OCI-LY1 (cell line): ENCODE data around the gene LGALS14.

ENCODE experiments used
- H2AFZ ChIP-seq: fragments of 200-600 bp; sonication (generic), shearing (Covaris generic); 2 replicates; pipeline ENCODE4 v1.6.0; 2014; ENCODE audit warnings: antibody characterized with exemption, mild to moderate bottlenecking, low read length
- H3F3A ChIP-seq: fragments of 200-600 bp; sonication (generic), shearing (Covaris generic); 2 replicates; pipeline ENCODE4 v1.6.0; 2014; ENCODE audit warnings: mild to moderate bottlenecking, antibody characterized with exemption, low read length, moderate library complexity; ENCODE audit not compliant: insufficient read depth
- H3K27ac ChIP-seq: fragments of 200-600 bp; sonication (generic); 2 replicates; pipeline ENCODE4 v1.5.1; 2014; ENCODE audit warnings: low read length, mixed run types, mild to moderate bottlenecking, low read depth; ENCODE audit not compliant: poor library complexity, severe bottlenecking
- H3K27me3 ChIP-seq: fragments of 200-600 bp; sonication (generic); 2 replicates; pipeline ENCODE4 v1.6.0; 2014; ENCODE audit warnings: antibody characterized with exemption, mild to moderate bottlenecking, low read length, moderate library complexity; ENCODE audit not compliant: insufficient read depth
- H3K36me3 ChIP-seq: fragments of 200-600 bp; sonication (generic); 2 replicates; pipeline ENCODE4 v1.6.1; 2014; ENCODE audit warnings: mild to moderate bottlenecking, antibody characterized with exemption, low read length, moderate library complexity, mixed read lengths; ENCODE audit not compliant: insufficient read depth
- H3K4me1 ChIP-seq: fragments of 200-600 bp; sonication (generic); 2 replicates; pipeline ENCODE4 v1.5.1; 2014; ENCODE audit warnings: mild to moderate bottlenecking, low read length, moderate library complexity; ENCODE audit not compliant: insufficient read depth, severe bottlenecking
- H3K4me2 ChIP-seq: fragments of 200-600 bp; sonication (generic), shearing (Covaris generic); 2 replicates; pipeline ENCODE4 v1.6.1; 2014; ENCODE audit warnings: low read length
- H3K4me3 ChIP-seq: fragments of 200-600 bp; sonication (generic); 2 replicates; pipeline ENCODE4 v1.5.1; 2014; ENCODE audit warnings: low read length, low read depth, mild to moderate bottlenecking, mixed read lengths; ENCODE audit not compliant: poor library complexity, severe bottlenecking
- H3K79me2 ChIP-seq: fragments of 200-600 bp; shearing (Covaris generic); 2 replicates; pipeline ENCODE4 v1.6.1; 2016; ENCODE audit warnings: mixed run types, low read length, mixed read lengths; ENCODE audit not compliant: insufficient read depth
- H3K9ac ChIP-seq: fragments of 200-600 bp; sonication (generic), shearing (Covaris generic); 2 replicates; pipeline ENCODE4 v1.6.1; 2014; ENCODE audit warnings: mild to moderate bottlenecking, low read length, mixed read lengths
- H3K9me2 ChIP-seq: fragments of 200-600 bp; sonication (generic), shearing (Covaris generic); 2 replicates; pipeline ENCODE4 v1.6.1; 2014; ENCODE audit warnings: low read depth, mild to moderate bottlenecking, low read length, mixed read lengths
- H3K9me3 ChIP-seq: fragments of 200-600 bp; shearing (Covaris generic); 2 replicates; pipeline ENCODE4 v1.6.1; 2014; ENCODE audit warnings: low read length, mixed read lengths
- H4K20me1 ChIP-seq: fragments of 200-600 bp; sonication (generic), shearing (Covaris generic); 2 replicates; pipeline ENCODE4 v1.6.0; 2016; ENCODE audit warnings: mild to moderate bottlenecking, low read length; ENCODE audit not compliant: insufficient read depth
- EZH2 ChIP-seq: fragments of 200-600 bp; sonication (generic), shearing (Covaris generic); IDR thresholded peaks from 2 replicates; pipeline ENCODE4 v1.8.0; 2017; ENCODE audit warnings: borderline replicate concordance, mixed run types, mild to moderate bottlenecking, antibody characterized with exemption, low read length, moderate library complexity, mixed read lengths
- TF ChIP-seq, protein P1 (sequence below): fragments of 200-600 bp; sonication (generic), shearing (Covaris generic); IDR thresholded peaks from 2 replicates; pipeline ENCODE4 v1.5.1; 2017; ENCODE audit warnings: mild to moderate bottlenecking, antibody characterized with exemption, low read length, moderate library complexity, mixed read lengths

The LGALS14 gene

DNA sequence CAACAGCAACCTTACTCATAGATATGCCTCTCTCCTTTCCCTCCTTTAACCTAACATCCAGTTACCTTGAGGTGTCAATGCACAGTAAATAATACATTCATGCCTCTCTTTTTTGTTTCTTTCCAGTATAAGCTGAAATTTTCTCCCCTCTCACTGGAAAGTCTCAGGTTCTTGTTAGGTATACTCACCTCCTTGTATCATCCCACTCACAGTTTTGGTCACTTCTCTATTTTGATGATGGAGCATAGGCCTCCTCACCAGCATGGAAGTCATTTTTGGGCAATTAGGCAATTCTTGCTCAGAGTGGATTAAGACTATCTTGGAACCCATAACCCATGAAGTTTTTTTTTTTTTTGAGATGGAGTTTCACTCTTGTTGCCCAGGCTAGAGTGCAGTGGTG lies 5.7 kb upstream of the LGALS14 start:
- Histone ChIP-seq H3K4me3 (no peak overlapping the region), H3K9me2 (no peaks in the 10 kb centered on the region), H3K4me1 (no peaks in the 10 kb centered on the region), H3K36me3 (no peaks in the 10 kb centered on the region), H3K27me3 (no peaks in the 10 kb centered on the region), H2AFZ (no peak overlapping the region), H3K9me3 (no peaks in the 10 kb centered on the region), H3K4me2 (no peak overlapping the region), H4K20me1 (no peaks in the 10 kb centered on the region), H3K9ac (no peak overlapping the region), H3K27ac (no peak overlapping the region), H3K79me2 (no peaks in the 10 kb centered on the region), H3F3A (no peaks in the 10 kb centered on the region)
- TF ChIP-seq, protein P1, sequence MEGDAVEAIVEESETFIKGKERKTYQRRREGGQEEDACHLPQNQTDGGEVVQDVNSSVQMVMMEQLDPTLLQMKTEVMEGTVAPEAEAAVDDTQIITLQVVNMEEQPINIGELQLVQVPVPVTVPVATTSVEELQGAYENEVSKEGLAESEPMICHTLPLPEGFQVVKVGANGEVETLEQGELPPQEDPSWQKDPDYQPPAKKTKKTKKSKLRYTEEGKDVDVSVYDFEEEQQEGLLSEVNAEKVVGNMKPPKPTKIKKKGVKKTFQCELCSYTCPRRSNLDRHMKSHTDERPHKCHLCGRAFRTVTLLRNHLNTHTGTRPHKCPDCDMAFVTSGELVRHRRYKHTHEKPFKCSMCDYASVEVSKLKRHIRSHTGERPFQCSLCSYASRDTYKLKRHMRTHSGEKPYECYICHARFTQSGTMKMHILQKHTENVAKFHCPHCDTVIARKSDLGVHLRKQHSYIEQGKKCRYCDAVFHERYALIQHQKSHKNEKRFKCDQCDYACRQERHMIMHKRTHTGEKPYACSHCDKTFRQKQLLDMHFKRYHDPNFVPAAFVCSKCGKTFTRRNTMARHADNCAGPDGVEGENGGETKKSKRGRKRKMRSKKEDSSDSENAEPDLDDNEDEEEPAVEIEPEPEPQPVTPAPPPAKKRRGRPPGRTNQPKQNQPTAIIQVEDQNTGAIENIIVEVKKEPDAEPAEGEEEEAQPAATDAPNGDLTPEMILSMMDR: no peak
- TF ChIP-seq EZH2: no peak

DNA sequence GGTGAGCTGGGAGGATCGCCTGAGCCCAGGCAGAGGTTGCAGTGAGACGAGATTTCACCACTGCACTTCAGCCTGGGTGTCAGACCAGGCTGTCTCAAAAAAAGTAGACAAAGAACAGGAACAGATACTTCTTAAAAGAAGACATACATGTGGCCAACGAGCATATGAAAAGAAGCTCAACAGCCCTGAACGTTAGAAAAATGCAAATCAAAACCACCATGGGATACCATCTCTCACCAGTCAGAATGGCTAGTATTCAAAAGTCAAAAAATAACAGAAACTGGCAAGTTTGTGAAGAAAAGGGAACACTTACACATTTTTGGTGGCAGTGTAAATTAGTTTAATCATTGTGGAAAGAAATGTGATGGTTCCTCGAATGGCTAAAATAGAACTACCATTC lies 3.0 kb upstream of the LGALS14 start:
- no peak overlapping the region for H3K4me3 ChIP-seq
- no peaks in the 10 kb centered on the region for H3K27me3 ChIP-seq
- no peaks in the 10 kb centered on the region for H3K9me2 ChIP-seq
- H3K4me1 ChIP-seq: no peaks in the 10 kb centered on the region
- H3K36me3 ChIP-seq: no peaks in the 10 kb centered on the region
- H2AFZ ChIP-seq: no peak overlapping the region
- H3K9me3 ChIP-seq: no peaks in the 10 kb centered on the region
- no peaks in the 10 kb centered on the region for H3F3A ChIP-seq
- no peak overlapping the region for H3K27ac ChIP-seq
- no peak overlapping the region for H3K9ac ChIP-seq
- H3K4me2 ChIP-seq: no peak overlapping the region
- H4K20me1 ChIP-seq: no peaks in the 10 kb centered on the region
- H3K79me2 ChIP-seq: no peaks in the 10 kb centered on the region
- TF ChIP-seq, protein P1: no peak
- no peak for TF ChIP-seq EZH2

DNA sequence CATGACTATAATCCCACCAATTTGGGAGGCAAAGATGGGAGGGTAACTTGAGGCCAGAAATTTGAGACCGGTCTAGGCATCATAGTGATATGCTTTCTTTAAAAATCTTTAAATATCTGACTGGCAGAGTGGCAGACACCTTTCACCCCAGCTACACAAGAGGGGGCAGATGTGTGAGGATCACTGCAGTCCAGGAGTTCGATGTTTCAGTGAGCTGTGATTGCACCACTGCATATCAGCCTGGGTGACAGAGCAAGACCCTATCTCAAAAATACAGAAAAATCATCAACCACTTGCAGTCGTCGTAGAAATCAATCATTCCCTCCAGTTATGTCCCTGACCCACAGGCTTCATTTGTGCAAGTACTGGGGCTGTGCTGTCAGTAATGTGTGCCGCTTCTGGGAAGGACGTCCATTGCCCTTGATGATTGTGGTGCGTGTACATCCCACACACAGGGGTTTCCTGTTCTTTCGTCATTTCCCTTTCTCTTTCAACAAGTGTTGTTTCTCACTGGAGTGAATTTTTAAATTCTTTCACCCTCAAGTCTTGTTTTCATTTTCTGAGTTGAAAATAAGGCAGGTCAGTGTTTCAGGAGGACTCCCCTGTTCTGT lies 1.4 kb downstream of the LGALS14 start:
- H3K9ac ChIP-seq: no peak overlapping the region
- no peaks in the 10 kb centered on the region for H3K4me1 ChIP-seq
- no peak overlapping the region for H3K4me2 ChIP-seq
- no peaks in the 10 kb centered on the region for H3K9me2 ChIP-seq
- H3K27me3 ChIP-seq: no peaks in the 10 kb centered on the region
- no peak overlapping the region for H2AFZ ChIP-seq
- no peaks in the 10 kb centered on the region for H3K9me3 ChIP-seq
- no peak overlapping the region for H3K4me3 ChIP-seq
- no peaks in the 10 kb centered on the region for H4K20me1 ChIP-seq
- no peaks in the 10 kb centered on the region for H3F3A ChIP-seq
- H3K27ac ChIP-seq: no peak overlapping the region
- no peaks in the 10 kb centered on the region for H3K36me3 ChIP-seq
- H3K79me2 ChIP-seq: no peaks in the 10 kb centered on the region
- no peak for TF ChIP-seq EZH2
- TF ChIP-seq, protein P1: no peak
